G401 (cell line): ENCODE data around the gene PLGLB1. TPM values are rescaled to one million over a fixed set of nuclear protein-coding genes. Genes with fewer than 3 reads are reported as not detected.

Experiments used
- total RNA-seq: library from RNA; depleted of rRNA; stranded (reverse); fragments of >200 nt; shearing (Covaris generic); gene quantifications from 2 replicates; pipeline ENCODE4 v1.2.3, GENCODE V29; 2014; rRNA removed

The PLGLB1 gene
- total RNA-seq, 1 experiment from 2014 or later: 1.4 TPM

Other genes with a start within 250 kb of the PLGLB1 start
- gene CD8A, start 230.9 kb downstream of the PLGLB1 start, total RNA-seq: 0.14 and 0.86 TPM in 2 replicates
- gene CD8B, start 160.0 kb downstream of the PLGLB1 start, total RNA-seq: not detected in 2 replicates
- gene RGPD1, start 79.7 kb downstream of the PLGLB1 start, total RNA-seq: not detected in 2 replicates